GM18868 (cell line): ENCODE measurements around the gene LTBP1.

Experiments used
- ATAC-seq: cut with Tn5 transposase; IDR thresholded peaks from one replicate; pipeline ENCODE4 v1.9.1; 2021; ENCODE audit warnings: mild to moderate bottlenecking, moderate library complexity; ENCODE audit not compliant: unreplicated experiment

LTBP1 gene

GRCh38 chr2:32931945-32932709 is 14.6 kb upstream of the LTBP1 start:
- no peak for ATAC-seq

- no peak for ATAC-seq
Measured at GRCh38 chr2:32932825-32933755, 13.7 kb upstream of the LTBP1 start.

GRCh38 chr2:32933756-32934095 is 13.0 kb upstream of the LTBP1 start:
- ATAC-seq = no peak

- ATAC-seq = no peak
Measured at GRCh38 chr2:32937602-32938448, 8.9 kb upstream of the LTBP1 start.

GRCh38 chr2:32938934-32939333 is 7.8 kb upstream of the LTBP1 start:
- no peak for ATAC-seq

- no peak for ATAC-seq
Measured at GRCh38 chr2:32940316-32940997, 6.3 kb upstream of the LTBP1 start.

GRCh38 chr2:32941944-32942690 is 4.6 kb upstream of the LTBP1 start:
- ATAC-seq = no peak

- no peak for ATAC-seq
Measured at GRCh38 chr2:32942793-32943485, 3.8 kb upstream of the LTBP1 start.

- no peak for ATAC-seq
Measured at GRCh38 chr2:32945286-32945685, 1.5 kb upstream of the LTBP1 start.

- peak; percentile 17 for ATAC-seq
Measured at GRCh38 chr2:32947076-32947483, 327 bp downstream of the LTBP1 start.

- ATAC-seq = peak; percentile 41
Measured at GRCh38 chr2:32947484-32948143, 861 bp downstream of the LTBP1 start.

GRCh38 chr2:32948266-32948665 is 1.5 kb downstream of the LTBP1 start:
- ATAC-seq = no peak

GRCh38 chr2:32949260-32949659 is 2.5 kb downstream of the LTBP1 start:
- ATAC-seq = no peak

GRCh38 chr2:32951672-32952071 is 4.9 kb downstream of the LTBP1 start:
- ATAC-seq = peak; percentile 40

- no peak for ATAC-seq
Measured at GRCh38 chr2:32952761-32953476, 6.2 kb downstream of the LTBP1 start.

- no peak for ATAC-seq
Measured at GRCh38 chr2:32954206-32954605, 7.5 kb downstream of the LTBP1 start.

- no peak for ATAC-seq
Measured at GRCh38 chr2:32958821-32959220, 12.1 kb downstream of the LTBP1 start.

GRCh38 chr2:32960238-32960637 is 13.5 kb downstream of the LTBP1 start:
- no peak for ATAC-seq
